Measurements from ENCODE around the gene ABCA9.
"Not testable (repeated sequence)": the region's sequence is repeated elsewhere in the genome, so short reads cannot be mapped to it uniquely, and the experiment has no call there.

Gene ABCA9

GRCh38 chr17:69018022-69018615, 42.6 kb downstream of the ABCA9 start:
- DNase-seq: no peak

GRCh38 chr17:69015631-69016030, 45.1 kb downstream of the ABCA9 start:
- DNase-seq: no peak

DNA sequence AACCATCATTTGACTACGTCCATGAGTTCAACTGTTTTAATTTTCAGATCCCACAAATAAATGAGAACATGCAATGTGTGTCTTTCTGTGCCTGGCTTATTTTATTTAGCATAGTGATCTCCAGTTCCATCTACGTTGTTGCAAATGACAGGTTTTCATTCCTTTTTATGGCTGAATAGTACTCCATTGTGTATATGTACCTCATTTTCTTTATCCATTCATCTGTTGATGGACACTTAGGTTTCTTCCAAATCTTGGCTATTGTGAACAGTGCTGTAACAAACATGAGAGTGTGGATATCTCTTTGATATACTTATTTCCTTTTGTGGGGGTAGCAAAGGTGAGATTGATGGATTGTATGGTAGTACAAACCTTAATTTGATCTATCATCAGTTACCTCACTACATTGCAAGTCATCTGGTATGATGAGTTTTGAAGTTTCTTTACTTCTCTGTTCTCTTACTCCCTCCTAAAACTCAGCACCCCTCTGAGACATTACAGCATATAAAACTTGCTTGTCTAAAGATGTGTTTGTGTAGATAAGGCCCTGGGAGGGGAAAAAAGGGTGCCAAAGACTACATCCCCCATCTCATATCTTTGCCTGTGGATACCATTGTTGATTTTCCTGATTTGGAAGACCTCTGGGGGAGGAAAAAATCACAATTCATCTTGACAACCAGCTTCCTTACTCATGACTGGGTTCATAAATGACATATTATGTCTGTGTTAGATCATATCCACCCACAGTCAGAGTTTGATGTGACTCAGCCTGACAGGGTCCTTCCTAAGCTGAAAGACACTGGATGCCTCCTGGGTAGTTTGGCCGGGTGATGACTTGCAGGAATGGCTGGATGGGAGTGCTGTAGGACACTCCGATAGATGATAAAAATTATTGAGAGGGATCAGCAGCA, 47.6 kb downstream of the ABCA9 start:
- DNase-seq: no peak

- no peak for DNase-seq
Measured at GRCh38 chr17:69009930-69010329, 50.8 kb downstream of the ABCA9 start.

GRCh38 chr17:69004759-69005158, 56.0 kb downstream of the ABCA9 start:
- DNase-seq: not testable (repeated sequence)

DNA sequence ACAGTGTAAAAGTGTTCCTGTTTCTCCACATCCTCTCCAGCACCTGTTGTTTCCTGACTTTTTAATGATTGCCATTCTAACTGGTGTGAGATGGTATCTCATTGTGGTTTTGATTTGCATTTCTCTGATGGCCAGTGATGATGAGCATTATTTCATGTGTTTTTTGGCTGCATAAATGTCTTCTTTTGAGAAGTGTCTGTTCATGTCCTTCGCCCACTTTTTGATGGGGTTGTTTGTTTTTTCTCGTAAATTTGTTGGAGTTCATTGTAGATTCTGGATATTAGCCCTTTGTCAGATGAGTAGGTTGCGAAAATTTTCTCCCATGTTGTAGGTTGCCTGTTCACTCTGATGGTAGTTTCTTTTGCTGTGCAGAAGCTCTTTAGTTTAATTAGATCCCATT, 61.0 kb downstream of the ABCA9 start:
- not testable (repeated sequence) for DNase-seq

DNA sequence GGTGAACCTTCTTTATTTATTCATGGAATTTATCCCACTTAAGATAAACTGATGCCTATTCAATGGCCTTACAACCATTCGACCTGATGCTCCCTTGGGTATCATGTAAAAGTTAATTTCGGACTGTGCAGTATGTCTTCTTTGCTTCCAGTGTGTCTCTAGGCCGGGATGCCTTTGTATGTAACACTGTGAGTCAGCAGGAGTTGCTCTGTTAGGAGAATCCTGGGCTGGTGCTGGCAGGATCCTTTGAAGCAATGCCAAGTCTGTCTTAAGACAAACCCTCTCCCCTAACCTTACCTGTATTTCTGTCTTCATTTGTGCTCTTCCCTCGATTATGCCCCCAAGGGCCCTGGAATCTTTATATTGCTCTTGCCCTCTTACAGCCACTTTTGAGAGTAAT, 67.6 kb downstream of the ABCA9 start:
- no peak for DNase-seq

DNA sequence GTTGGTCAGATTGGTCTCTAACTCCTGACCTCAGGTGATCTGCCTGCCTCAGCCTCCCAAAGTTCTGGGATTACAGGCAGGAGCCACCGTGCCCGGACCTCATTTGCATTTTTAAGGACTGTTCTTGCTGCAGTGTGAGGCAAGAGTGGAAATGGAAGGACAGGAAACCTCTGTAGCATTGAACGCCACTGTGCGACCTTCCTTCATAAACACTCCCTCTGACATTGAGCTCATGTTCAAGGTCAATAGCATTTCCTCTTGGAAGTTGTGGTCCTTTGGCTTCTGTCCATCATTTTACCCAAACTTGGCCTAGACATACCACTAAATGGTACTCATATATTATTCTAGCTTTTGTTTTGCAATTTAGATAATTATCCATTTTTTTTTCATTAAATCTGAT, 72.8 kb downstream of the ABCA9 start:
- DNase-seq: no peak

DNA sequence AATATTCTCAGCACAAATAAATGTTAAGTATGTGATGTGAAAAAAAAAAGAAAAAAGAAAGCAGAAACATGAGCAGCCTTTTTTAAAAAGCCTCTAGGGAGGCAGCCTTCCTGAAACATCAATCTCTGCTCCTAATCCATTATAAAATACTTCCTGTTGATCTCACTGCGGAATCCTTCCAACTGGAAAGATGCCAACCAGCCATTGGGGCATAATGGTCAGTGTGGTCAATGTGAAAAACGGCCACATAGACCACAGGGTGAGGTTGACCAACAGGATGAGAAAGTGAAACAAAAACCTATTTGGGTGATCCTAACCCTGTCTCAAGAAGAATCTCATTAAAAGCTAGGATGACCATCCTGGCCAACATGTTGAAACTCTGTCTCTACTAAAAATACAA, 79.4 kb downstream of the ABCA9 start:
- DNase-seq: peak; percentile 51

DNA sequence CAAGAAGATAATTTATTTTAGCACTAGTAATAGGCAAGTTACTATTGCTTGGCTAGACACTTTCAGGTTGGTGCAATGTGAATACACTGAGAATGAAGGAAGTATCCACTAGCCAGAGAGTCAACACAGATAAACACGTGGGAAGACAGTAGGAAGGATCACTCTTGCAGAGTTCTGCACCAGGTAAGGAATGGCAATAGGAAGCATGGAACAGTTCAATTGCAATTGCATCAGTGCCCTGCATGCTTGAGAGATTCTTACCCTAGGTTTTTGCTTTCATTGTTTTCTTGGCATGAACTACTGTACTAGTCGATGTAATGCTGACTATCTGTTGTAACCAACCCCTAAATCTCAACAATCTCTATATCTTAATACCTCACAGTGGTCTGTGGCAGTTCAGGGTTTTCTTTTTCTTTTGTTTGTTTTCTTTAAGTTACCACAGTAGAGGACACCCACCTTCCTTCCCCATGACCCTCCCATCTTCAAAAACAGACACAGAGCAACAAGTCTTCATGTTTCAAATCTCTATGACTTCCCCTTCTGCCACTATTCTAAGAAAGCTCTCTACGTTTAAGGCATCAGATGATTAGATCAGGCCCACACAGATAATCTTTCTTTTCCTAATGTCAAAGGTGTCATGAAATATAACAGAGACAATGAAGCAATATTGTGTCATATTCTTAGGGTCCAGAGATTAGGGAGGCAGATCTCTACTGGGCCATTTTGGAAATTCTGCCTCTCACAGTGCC, 87.5 kb downstream of the ABCA9 start:
- DNase-seq: no peak

DNA sequence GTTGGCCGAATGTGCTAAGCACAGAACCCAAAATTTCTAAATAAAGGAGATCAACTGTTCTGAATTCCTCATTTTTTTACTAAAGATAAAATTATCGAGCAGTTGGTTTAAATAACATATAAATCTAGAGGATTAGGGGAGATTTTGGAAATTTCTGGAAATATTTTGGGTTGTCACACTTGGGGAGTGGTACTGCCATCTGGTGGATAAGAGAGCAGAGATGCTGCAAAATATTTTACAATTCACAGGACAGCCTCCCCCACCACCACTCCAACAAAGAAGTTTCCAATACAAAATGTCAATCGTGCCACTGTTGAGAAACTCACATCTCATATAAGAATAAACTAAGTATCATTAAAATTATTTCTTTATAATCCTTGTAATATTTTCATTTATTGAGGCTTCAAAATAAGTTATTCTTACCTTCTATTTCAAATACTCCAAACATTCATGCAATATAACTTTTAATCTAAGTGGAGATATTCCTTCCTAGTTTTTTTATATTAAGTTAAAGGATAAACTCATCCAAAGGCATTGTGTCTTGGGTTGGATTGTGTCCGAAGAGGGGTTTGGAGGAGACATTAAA, 88.5 kb downstream of the ABCA9 start:
- peak; percentile 33 for DNase-seq

DNA sequence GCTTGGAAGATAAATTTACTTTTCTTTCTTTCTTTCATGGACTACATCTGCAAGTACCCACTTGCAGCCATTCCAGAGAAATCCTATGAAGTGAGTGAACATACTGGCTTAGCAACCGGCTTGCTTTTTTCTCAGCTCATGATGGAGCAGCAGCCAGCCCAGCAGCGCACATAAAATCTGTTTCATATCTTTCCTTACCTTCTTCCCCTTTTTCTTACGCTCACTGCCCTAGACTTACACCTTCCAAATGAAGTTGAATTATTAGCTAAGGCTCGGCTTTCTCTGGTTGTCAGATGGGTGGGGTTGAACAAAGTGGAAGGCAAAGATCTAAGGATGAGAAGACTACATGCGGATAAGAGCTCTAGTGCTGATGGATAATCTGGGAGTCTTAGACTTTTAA, 91.6 kb downstream of the ABCA9 start:
- DNase-seq: no peak

DNA sequence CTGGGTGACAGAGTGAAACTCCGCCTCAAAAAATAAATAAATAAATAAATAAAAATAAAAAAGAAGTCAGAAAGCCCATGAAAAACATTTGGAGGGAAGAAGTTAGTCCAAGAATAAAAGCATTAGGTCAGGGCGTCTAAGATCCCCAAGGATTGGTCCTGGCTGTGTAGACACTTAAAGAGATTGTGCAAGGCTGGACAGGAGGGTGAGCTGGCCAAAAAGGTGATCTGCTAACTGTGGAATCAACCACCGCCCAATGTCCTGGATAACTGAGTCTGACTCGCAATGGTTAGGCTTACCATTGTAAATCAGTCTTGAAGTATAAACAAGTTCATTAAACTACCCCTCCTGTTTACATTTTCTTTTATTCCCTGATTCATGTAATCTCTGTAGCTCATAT, 96.8 kb downstream of the ABCA9 start:
- DNase-seq: no peak

- peak; percentile 29 for DNase-seq
Measured at GRCh38 chr17:68961214-68961882, 99.4 kb downstream of the ABCA9 start.

DNA sequence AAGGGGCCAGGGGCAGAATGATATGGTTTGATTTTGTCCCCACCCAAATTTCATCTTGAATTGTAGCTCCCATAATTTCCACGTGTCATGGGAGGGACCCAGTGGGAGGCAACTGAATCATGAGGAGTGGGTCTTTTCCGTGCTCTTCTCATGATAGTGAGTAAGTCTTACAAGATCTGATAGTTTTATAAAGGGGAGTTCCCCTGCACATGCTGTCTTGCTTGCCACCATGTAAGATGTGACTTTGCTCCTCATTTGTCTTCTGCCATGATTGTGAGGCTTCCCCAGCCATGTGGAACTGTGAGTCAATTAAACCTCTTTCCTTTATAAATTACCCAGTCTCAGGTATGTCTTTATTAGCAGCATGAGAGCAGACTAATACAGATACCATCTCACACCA, 101.6 kb downstream of the ABCA9 start:
- DNase-seq: not testable (repeated sequence)

- no peak for DNase-seq
Measured at GRCh38 chr17:68957944-68958343, 102.8 kb downstream of the ABCA9 start.

GRCh38 chr17:68955181-68955841, 105.4 kb downstream of the ABCA9 start, which contains the start of gene ABCA8:
ABCA8 (minus strand) TSS chr17:68955392; CDS start chr17:68942034, 13,358 bp downstream.
- peak; percentile 65 for DNase-seq

- no peak for DNase-seq
Measured at GRCh38 chr17:68954146-68954896, 106.4 kb downstream of the ABCA9 start.

DNA sequence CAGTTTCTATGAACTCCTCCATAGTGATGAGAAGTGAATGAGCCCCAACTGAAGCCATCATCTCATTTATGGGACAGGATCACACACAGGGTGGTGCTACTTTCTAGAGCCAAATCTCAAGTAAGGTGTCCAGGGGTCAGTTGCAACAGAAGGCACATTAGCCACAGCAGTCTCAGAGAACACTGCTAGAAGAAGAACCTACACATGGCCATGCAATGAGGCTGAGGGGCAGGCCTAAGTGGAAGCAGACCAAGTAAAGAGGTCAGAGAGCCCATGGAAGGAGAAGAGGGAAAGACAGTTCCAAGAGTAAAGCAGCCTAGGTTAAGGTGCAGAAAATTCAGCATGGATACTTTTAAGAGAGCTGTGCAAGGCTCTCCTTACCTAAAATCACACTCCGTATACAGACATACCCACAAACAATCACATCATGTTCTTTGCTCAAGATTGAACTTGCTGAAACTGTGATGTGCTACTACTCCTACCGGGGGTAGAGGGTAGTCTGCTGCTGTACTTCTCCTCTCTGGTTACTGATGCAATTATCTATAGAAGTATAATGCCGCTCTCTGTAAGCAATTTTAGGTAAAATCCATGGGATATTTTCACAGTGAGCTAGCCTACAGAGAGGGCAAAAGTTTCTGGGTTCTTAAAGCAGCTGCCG, 107.3 kb downstream of the ABCA9 start:
- no peak for DNase-seq

GRCh38 chr17:68950725-68951124, 110.0 kb downstream of the ABCA9 start:
- DNase-seq: no peak

GRCh38 chr17:68947868-68948267, 112.9 kb downstream of the ABCA9 start:
- DNase-seq: not testable (repeated sequence)

Data from right hindlimb (tissue), 1 donor.